ENCODE results near the gene SDK2.

The SDK2 gene

DNA sequence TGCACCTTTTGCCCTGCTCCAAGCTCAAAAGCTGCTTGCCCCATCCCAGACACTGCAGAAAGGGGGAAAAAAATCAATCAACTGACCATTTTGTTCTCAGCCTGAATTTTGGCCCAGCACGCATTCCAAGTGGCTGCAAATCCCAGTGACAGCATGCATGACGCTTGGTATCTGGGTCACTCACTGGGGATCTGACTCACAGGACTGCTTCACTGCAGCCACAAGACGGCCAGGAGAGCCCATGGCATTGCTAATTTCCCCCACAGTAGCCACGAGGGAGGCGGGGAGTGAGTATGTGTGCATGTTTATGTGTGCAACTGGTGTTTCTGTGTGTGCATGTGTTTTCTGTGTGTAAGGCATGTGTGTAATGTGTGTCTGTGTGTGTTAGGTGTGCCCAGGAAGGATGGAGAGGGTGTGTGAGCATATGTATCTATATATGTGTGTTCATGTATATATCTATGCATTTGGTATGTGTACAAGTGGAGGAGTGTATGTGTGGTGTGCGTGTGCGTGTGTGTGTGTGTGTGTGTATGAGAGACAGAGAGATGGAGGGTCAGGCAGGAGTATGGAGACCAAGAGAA, 33.8 kb downstream of the SDK2 start:
- DNase-seq (ENCODE audit: extremely low read depth, low read depth) = no peak
- TF ChIP-seq, protein P1, sequence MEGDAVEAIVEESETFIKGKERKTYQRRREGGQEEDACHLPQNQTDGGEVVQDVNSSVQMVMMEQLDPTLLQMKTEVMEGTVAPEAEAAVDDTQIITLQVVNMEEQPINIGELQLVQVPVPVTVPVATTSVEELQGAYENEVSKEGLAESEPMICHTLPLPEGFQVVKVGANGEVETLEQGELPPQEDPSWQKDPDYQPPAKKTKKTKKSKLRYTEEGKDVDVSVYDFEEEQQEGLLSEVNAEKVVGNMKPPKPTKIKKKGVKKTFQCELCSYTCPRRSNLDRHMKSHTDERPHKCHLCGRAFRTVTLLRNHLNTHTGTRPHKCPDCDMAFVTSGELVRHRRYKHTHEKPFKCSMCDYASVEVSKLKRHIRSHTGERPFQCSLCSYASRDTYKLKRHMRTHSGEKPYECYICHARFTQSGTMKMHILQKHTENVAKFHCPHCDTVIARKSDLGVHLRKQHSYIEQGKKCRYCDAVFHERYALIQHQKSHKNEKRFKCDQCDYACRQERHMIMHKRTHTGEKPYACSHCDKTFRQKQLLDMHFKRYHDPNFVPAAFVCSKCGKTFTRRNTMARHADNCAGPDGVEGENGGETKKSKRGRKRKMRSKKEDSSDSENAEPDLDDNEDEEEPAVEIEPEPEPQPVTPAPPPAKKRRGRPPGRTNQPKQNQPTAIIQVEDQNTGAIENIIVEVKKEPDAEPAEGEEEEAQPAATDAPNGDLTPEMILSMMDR (IDR thresholded peaks at IDR 0.05; ENCODE audit: low read depth, low read length) = no peak

DNA sequence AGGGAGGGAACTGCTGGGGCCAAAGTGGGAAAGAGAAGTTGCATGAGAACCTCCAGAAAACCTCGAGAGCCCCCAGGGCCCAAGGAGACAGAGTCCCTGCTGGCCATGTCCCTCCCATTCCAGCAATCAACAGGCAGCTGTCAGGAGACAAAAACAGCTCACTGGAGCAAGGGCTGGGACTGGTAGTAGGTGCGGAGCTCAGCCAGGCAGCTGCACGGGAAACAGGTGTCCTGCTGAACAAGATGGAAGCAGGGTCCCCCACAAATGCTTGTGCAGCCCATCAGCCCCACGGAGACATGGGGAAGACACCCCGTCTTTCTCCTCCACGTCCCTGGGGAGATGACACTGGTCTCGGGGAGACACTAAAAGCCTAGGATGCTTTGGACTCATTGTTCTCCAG, 34.5 kb downstream of the SDK2 start:
- TF ChIP-seq, protein P1 (IDR thresholded peaks at IDR 0.05; ENCODE audit: low read depth, low read length) = no peak
- no peak for DNase-seq (ENCODE audit: extremely low read depth, low read depth)

GRCh38 chr17:73609060-73609459, 35.2 kb downstream of the SDK2 start:
- no peak for DNase-seq (ENCODE audit: extremely low read depth, low read depth)
- TF ChIP-seq, protein P1 (IDR thresholded peaks at IDR 0.05; ENCODE audit: low read depth, low read length) = no peak

DNA sequence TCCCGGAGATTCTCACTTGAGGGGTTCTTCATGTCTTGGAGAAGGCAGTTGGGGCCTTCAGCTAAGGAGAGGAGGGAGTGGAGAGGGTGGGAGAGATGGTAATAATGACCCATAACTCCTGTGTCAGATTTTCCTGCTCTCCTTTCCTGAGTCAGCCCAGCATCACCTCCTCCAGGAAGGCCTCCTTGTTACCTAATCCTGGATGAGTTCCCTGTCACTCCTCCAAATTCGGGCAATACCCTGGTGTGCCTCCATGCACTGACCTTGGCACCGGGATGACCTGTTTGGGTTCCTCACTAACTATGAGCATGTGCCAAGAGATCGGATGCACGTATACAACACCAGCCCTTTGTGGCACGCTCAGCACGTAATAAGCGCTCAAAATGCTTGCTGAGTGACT, 38.8 kb downstream of the SDK2 start:
- TF ChIP-seq, protein P1 (IDR thresholded peaks at IDR 0.05; ENCODE audit: low read depth, low read length) = no peak

GRCh38 chr17:73604476-73604875, 39.8 kb downstream of the SDK2 start:
- TF ChIP-seq, protein P1 (IDR thresholded peaks at IDR 0.05; ENCODE audit: low read depth, low read length) = no peak
- DNase-seq (ENCODE audit: extremely low read depth, low read depth) = no peak

More for the DNA sequence above, 38.8 kb downstream of the SDK2 start:
- no peak for DNase-seq (ENCODE audit: extremely low read depth, low read depth)

- TF ChIP-seq, protein P1 (IDR thresholded peaks at IDR 0.05; ENCODE audit: low read depth, low read length) = no peak
- DNase-seq (ENCODE audit: extremely low read depth, low read depth) = no peak
Measured at GRCh38 chr17:73603971-73604370, 40.3 kb downstream of the SDK2 start.

DNA sequence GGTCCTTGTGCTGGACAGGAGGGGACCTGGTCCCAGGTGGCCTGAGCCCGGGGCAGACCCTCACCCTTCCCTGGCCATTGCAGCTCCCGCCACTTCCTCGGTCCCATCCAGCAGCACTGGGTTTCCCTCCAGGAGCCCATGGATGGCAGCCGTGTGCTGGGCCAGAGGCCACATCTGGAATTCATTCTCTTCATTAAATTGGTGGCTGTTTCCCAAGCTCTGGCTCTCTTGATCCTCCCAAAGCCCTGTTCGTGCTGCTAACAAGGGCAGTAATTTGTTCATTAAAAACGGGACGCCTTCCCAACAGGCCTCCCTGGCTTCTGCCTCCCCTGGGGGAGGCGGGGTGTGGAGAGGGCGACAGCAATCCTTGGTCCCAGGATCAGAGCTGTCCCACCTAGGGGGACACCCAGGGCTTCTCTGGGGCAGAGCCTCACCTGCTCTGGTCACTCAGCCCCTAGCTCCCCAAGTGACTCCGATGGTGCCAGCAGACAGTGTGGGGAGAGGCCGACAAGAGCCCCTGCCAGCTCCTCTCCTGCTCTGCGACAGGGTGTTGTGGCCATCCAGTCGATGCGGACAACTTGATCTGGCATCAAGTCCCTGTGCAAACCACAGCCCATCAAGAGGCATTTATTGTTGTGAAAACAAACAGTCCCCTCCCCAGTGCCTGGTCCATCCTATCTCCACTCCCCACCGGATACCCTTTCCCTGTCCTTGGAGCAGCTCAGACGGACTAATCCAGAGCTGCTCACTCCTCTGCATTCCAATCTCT, 44.0 kb downstream of the SDK2 start:
- no peak for DNase-seq (ENCODE audit: extremely low read depth, low read depth)
- TF ChIP-seq, protein P1 (IDR thresholded peaks at IDR 0.05; ENCODE audit: low read depth, low read length) = peak; percentile 1; the same call in 1 of the 2 replicates
